ENCODE measurements around the gene DCTN1.

DNA sequence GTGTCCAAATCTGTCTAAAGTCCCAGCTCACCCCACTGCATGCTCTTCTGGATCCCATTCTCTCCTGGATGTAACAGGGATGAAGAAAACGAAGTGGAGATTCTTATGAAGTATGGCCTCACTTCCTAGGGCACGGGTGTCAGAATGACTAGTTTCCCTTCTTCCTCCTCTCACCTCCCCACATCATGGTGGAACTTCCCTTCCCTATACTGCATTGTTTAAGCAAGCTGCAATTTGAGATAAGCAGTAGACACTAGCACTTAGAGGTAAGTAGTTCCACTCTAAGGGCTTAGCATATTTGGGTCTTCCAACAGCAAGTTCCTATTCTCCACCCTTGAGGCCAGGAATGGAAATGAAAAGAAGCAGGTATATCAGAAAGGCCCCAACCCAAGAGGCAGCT is 66.6 kb downstream of the DCTN1 start:
- no peak for TF ChIP-seq POLR2A (IDR thresholded peaks at IDR 0.05)
- TF ChIP-seq, protein P1, sequence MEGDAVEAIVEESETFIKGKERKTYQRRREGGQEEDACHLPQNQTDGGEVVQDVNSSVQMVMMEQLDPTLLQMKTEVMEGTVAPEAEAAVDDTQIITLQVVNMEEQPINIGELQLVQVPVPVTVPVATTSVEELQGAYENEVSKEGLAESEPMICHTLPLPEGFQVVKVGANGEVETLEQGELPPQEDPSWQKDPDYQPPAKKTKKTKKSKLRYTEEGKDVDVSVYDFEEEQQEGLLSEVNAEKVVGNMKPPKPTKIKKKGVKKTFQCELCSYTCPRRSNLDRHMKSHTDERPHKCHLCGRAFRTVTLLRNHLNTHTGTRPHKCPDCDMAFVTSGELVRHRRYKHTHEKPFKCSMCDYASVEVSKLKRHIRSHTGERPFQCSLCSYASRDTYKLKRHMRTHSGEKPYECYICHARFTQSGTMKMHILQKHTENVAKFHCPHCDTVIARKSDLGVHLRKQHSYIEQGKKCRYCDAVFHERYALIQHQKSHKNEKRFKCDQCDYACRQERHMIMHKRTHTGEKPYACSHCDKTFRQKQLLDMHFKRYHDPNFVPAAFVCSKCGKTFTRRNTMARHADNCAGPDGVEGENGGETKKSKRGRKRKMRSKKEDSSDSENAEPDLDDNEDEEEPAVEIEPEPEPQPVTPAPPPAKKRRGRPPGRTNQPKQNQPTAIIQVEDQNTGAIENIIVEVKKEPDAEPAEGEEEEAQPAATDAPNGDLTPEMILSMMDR (IDR thresholded peaks at IDR 0.05), result no peak
- TF ChIP-seq POLR2AphosphoS5 (IDR thresholded peaks at IDR 0.05), result no peak
- no peak for TF ChIP-seq EP300 (IDR thresholded peaks at IDR 0.05; ENCODE audit: low read depth)
